GM12878 (cell line): ENCODE measurements around the gene KCTD16.

Experiments used
- CTCF ChIP-seq, 3 experiments: IDR thresholded peaks in 2 of 3; conservative IDR thresholded peaks in 1 of 3; 2 replicates each; pipeline ENCODE4 v1.5.1; 2011; ENCODE audit warnings: low read depth in 3 of 3, low read length in 3 of 3, mild to moderate bottlenecking in 3 of 3, control low read depth in 2 of 3, moderate library complexity in 2 of 3, inconsistent platforms in 1 of 3, mixed read lengths in 1 of 3; ENCODE audit not compliant: control insufficient read depth in 2 of 3, insufficient read depth in 1 of 3; ENCODE audit errors: extremely low read depth in 1 of 3
- RCOR1 ChIP-seq: conservative IDR thresholded peaks from 2 replicates; pipeline ENCODE4 v1.6.1; 2012; ENCODE audit warnings: low read depth, low read length, improper control_type of control experiment
- YY1 ChIP-seq: IDR thresholded peaks from 2 replicates; pipeline ENCODE4 v1.6.1; 2011; ENCODE audit warnings: low read depth, mild to moderate bottlenecking, low read length

- TF ChIP-seq YY1 (no peak), CTCF (IDR thresholded peaks at IDR 0.05 in 2 of 3, conservative IDR thresholded peaks at IDR 0.05 in 1 of 3; ENCODE audit: control insufficient read depth in 2 of 3, extremely low read depth in 1 of 3, insufficient read depth in 1 of 3, low read depth in 3 of 3, low read length in 3 of 3) (no peak), RCOR1 (no peak)
These were observed 235.8 kb downstream of the KCTD16 start for GRCh38 chr5:144406442-144406841.
